Measurements from ENCODE around the gene NEURL1.

- TF ChIP-seq CTCF (conservative IDR thresholded peaks at IDR 0.05) (no peak), ZFX (IDR thresholded peaks at IDR 0.05) (no peak)
Measured at GRCh38 chr10:103467406-103467805, 26.1 kb upstream of the NEURL1 start.

All from C4-2B (cell line).